ENCODE measurements around the gene SPAG5.
"Not testable (repeated sequence)": the region's sequence is repeated elsewhere in the genome, so short reads cannot be mapped to it uniquely, and the experiment has no call there.

Gene SPAG5

GRCh38 chr17:28598799-28599310 is at the start of gene SPAG5:
Gene SPAG5, minus strand, starts transcription at chr17:28599025. Its CDS starts 79 bp downstream, at chr17:28598946.
- DNase-seq, result peak; percentile 93

- no peak for DNase-seq
These were observed 47.4 kb upstream of the SPAG5 start for GRCh38 chr17:28646039-28646754.

GRCh38 chr17:28645576-28645939 is 46.7 kb upstream of the SPAG5 start:
- DNase-seq, result no peak

GRCh38 chr17:28644787-28645575 is 46.2 kb upstream of the SPAG5 start, which contains the start of gene BLTP2:
Gene BLTP2, minus strand, starts transcription at chr17:28645158. Its CDS starts 102 bp downstream, at chr17:28645056.
- DNase-seq, result peak; percentile 92

- DNase-seq, result no peak
These were observed 45.4 kb upstream of the SPAG5 start for GRCh38 chr17:28643983-28644786.

GRCh38 chr17:28641579-28641978 is 42.8 kb upstream of the SPAG5 start:
- DNase-seq, result no peak

GRCh38 chr17:28635506-28635905 is 36.7 kb upstream of the SPAG5 start:
- no peak for DNase-seq

- no peak for DNase-seq
These were observed 35.5 kb upstream of the SPAG5 start for GRCh38 chr17:28634206-28634865.

GRCh38 chr17:28626818-28627217 is 28.0 kb upstream of the SPAG5 start:
- no peak for DNase-seq

GRCh38 chr17:28624148-28624547 is 25.3 kb upstream of the SPAG5 start:
- DNase-seq, result no peak

GRCh38 chr17:28623696-28624095 is 24.9 kb upstream of the SPAG5 start:
- DNase-seq, result no peak

- no peak for DNase-seq
These were observed 23.4 kb upstream of the SPAG5 start for GRCh38 chr17:28622186-28622585.

- no peak for DNase-seq
These were observed 21.2 kb upstream of the SPAG5 start for GRCh38 chr17:28620010-28620409.

GRCh38 chr17:28618464-28618863 is 19.6 kb upstream of the SPAG5 start:
- no peak for DNase-seq

GRCh38 chr17:28616281-28616680 is 17.5 kb upstream of the SPAG5 start:
- DNase-seq, result no peak

- no peak for DNase-seq
These were observed 16.6 kb upstream of the SPAG5 start for GRCh38 chr17:28615260-28615940.

GRCh38 chr17:28613931-28614381 is 15.1 kb upstream of the SPAG5 start, which contains the start of gene RSKR:
Gene RSKR, minus strand, starts transcription at chr17:28614185. Its CDS starts 24 bp downstream, at chr17:28614161.
- DNase-seq, result no peak

GRCh38 chr17:28612936-28613872 is 14.4 kb upstream of the SPAG5 start:
- DNase-seq, result no peak

- no peak for DNase-seq
These were observed 13.7 kb upstream of the SPAG5 start for GRCh38 chr17:28612531-28612930.

GRCh38 chr17:28610376-28610775 is 11.6 kb upstream of the SPAG5 start:
- no peak for DNase-seq

GRCh38 chr17:28604031-28604430 is 5.2 kb upstream of the SPAG5 start:
- not testable (repeated sequence) for DNase-seq

All from activated CD4-positive, alpha-beta T cell treated with anti-CD3 and anti-CD28 coated beads for 1 hour (primary cell).